K562 (cell line): ENCODE data around the gene IGFL1. TPM values are rescaled to one million over a fixed set of nuclear protein-coding genes. Genes with fewer than 3 reads are reported as not detected.

Experiments used
- SMARCA4 ChIP-seq: fragments of 450-650 bp; IDR thresholded peaks from 2 replicates; pipeline ENCODE4 v1.6.1; 2016
- SPI1 ChIP-seq: IDR thresholded peaks from 2 replicates; pipeline ENCODE4 v1.6.1; 2011; ENCODE audit warnings: low read depth, low read length, control low read depth, borderline replicate concordance
- TAF1 ChIP-seq: IDR thresholded peaks from 2 replicates; pipeline ENCODE4 v1.6.1; 2011; ENCODE audit warnings: mild to moderate bottlenecking, low read length, moderate library complexity; ENCODE audit not compliant: insufficient read depth, control insufficient read depth, severe bottlenecking; ENCODE audit errors: extremely low read depth
- TAL1 ChIP-seq: fragments of 450-650 bp; IDR thresholded peaks from 2 replicates; pipeline ENCODE4 v1.6.1; 2016; ENCODE audit warnings: mild to moderate bottlenecking
- ZKSCAN1 ChIP-seq: fragments of 150-350 bp; IDR thresholded peaks from 2 replicates; pipeline ENCODE4 v1.6.1; 2016; ENCODE audit warnings: low read depth, low read length
- ZNF311 ChIP-seq: fragments of 250-450 bp; sonication (Bioruptor Pico); IDR thresholded peaks from 2 replicates; pipeline ENCODE4 v1.4.0; 2020; ENCODE audit warnings: mild to moderate bottlenecking, moderate library complexity
- polyA plus RNA-seq, 8 experiments: library from polyadenylated mRNA; depleted of rRNA in 4 of 8; stranded (reverse) in 5 of 8; unstranded in 3 of 8; fragments of >200 nt; fragmentation: Nextera tagmentation in 2 of 8; fragmentation: Illumina TruSeq in 1 of 8; extraction: Ambion mirVana in 2 of 8; extraction: Trizol in 1 of 8; gene quantifications; 2 replicates each; pipeline versions ENCODE4 v1.2.1 to v1.2.3, GENCODE V29; 2011 to 2014; ENCODE audit warnings: inconsistent platforms in 1 of 8, missing spikeins in 1 of 8
- total RNA-seq, 7 experiments: library from RNA; depleted of rRNA in 6 of 7; stranded (reverse); fragments of >200 nt in 6 of 7; fragmentation: Illumina TruSeq in 2 of 7; extraction: Trizol in 2 of 7; gene quantifications; 2 replicates each; pipeline versions ENCODE4 v1.2.1 to v1.2.3, GENCODE V29; 2011 to 2021; ENCODE audit warnings: low replicate concordance in 1 of 7
- TF ChIP-seq, protein P1 (sequence below): fragments of 250-450 bp; sonication (Bioruptor Pico); IDR thresholded peaks from 2 replicates; pipeline ENCODE4 v1.5.0; 2020; ENCODE audit warnings: mild to moderate bottlenecking
- TF ChIP-seq, protein P2 (sequence below): sonication (generic); formaldehyde crosslinking; IDR thresholded peaks from 2 replicates; pipeline ENCODE4 v1.9.0; 2022; ENCODE audit warnings: mild to moderate bottlenecking, missing genetic modification reagents
- TF ChIP-seq, protein P3 (sequence below): fragments of 450-650 bp; IDR thresholded peaks from 2 replicates; pipeline ENCODE4 v1.6.1; 2016; ENCODE audit warnings: mild to moderate bottlenecking, moderate library complexity
- TF ChIP-seq, protein P4 (sequence below): fragments of 200-400 bp; formaldehyde crosslinking; IDR thresholded peaks from 2 replicates; pipeline ENCODE4 v1.6.1; 2017; ENCODE audit warnings: mild to moderate bottlenecking, low read depth, low read length, moderate library complexity

The IGFL1 gene
- total and polyA plus RNA-seq, 9 of the 15 experiments (the other 6 are each of a cell fraction or from before 2014, with no cell fraction given) = not detected

DNA sequence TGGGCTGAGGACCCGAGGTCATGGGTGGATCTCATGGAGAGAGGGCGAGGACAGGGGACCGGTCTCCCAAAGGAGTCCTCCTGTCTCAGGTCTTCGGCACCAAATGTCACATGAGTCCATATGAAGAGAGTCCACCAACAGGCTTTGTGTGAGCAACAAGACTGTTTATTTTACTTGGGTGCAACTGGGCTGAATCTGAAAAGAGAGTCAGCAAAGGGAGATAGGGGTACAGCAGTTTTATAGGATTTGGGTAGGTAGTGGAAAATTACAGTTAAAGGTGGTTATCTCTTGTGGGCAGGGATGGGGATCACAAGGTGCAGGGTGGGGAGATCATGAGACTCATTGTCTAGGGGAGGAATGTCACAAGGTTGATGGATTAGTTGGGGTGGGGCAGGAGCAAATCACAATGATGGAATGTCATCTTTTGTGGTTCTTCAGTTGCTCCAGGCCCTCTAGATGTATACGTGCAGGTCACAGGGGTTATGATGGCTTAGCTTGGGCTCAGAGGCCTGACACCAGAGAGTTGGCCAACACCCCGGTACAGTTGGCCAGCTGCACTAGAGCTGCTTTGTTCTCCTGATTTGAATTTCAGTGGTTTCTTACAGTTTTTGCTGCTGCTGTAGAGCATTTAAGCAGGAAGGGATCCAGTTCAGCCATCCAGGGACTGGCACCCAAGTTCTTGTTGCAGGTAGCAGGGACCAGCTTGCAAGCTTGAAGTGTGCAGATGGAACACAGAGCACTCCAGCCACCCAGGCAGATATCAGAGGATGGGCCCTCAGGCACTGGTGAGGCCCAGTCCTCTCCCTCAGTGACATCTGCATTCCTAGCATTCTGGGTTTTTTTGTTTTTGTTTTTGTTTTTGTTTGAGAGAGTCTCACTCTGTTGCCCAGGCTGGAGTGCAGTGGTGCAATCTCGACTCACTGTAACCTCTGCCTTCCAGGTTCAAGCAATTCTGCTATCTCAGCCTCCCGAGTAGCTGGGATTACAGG lies 26.4 kb upstream of the IGFL1 start (continued):
- TF ChIP-seq SPI1 = no peak
- no peak for TF ChIP-seq ZKSCAN1
- TF ChIP-seq ZNF311 = no peak
- TF ChIP-seq, protein P1, sequence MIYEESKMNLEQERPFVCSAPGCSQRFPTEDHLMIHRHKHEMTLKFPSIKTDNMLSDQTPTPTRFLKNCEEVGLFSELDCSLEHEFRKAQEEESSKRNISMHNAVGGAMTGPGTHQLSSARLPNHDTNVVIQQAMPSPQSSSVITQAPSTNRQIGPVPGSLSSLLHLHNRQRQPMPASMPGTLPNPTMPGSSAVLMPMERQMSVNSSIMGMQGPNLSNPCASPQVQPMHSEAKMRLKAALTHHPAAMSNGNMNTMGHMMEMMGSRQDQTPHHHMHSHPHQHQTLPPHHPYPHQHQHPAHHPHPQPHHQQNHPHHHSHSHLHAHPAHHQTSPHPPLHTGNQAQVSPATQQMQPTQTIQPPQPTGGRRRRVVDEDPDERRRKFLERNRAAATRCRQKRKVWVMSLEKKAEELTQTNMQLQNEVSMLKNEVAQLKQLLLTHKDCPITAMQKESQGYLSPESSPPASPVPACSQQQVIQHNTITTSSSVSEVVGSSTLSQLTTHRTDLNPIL (CRISPR knock-in tag) = peak; percentile 91; the same call in 1 of the 2 replicates
- peak; percentile 65 for TF ChIP-seq TAL1
- TF ChIP-seq TAF1 = no peak
- TF ChIP-seq, protein P2, sequence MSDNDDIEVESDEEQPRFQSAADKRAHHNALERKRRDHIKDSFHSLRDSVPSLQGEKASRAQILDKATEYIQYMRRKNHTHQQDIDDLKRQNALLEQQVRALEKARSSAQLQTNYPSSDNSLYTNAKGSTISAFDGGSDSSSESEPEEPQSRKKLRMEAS (CRISPR knock-in tag) = peak; percentile 48; the same call in 1 of the 2 replicates
- TF ChIP-seq, protein P3, sequence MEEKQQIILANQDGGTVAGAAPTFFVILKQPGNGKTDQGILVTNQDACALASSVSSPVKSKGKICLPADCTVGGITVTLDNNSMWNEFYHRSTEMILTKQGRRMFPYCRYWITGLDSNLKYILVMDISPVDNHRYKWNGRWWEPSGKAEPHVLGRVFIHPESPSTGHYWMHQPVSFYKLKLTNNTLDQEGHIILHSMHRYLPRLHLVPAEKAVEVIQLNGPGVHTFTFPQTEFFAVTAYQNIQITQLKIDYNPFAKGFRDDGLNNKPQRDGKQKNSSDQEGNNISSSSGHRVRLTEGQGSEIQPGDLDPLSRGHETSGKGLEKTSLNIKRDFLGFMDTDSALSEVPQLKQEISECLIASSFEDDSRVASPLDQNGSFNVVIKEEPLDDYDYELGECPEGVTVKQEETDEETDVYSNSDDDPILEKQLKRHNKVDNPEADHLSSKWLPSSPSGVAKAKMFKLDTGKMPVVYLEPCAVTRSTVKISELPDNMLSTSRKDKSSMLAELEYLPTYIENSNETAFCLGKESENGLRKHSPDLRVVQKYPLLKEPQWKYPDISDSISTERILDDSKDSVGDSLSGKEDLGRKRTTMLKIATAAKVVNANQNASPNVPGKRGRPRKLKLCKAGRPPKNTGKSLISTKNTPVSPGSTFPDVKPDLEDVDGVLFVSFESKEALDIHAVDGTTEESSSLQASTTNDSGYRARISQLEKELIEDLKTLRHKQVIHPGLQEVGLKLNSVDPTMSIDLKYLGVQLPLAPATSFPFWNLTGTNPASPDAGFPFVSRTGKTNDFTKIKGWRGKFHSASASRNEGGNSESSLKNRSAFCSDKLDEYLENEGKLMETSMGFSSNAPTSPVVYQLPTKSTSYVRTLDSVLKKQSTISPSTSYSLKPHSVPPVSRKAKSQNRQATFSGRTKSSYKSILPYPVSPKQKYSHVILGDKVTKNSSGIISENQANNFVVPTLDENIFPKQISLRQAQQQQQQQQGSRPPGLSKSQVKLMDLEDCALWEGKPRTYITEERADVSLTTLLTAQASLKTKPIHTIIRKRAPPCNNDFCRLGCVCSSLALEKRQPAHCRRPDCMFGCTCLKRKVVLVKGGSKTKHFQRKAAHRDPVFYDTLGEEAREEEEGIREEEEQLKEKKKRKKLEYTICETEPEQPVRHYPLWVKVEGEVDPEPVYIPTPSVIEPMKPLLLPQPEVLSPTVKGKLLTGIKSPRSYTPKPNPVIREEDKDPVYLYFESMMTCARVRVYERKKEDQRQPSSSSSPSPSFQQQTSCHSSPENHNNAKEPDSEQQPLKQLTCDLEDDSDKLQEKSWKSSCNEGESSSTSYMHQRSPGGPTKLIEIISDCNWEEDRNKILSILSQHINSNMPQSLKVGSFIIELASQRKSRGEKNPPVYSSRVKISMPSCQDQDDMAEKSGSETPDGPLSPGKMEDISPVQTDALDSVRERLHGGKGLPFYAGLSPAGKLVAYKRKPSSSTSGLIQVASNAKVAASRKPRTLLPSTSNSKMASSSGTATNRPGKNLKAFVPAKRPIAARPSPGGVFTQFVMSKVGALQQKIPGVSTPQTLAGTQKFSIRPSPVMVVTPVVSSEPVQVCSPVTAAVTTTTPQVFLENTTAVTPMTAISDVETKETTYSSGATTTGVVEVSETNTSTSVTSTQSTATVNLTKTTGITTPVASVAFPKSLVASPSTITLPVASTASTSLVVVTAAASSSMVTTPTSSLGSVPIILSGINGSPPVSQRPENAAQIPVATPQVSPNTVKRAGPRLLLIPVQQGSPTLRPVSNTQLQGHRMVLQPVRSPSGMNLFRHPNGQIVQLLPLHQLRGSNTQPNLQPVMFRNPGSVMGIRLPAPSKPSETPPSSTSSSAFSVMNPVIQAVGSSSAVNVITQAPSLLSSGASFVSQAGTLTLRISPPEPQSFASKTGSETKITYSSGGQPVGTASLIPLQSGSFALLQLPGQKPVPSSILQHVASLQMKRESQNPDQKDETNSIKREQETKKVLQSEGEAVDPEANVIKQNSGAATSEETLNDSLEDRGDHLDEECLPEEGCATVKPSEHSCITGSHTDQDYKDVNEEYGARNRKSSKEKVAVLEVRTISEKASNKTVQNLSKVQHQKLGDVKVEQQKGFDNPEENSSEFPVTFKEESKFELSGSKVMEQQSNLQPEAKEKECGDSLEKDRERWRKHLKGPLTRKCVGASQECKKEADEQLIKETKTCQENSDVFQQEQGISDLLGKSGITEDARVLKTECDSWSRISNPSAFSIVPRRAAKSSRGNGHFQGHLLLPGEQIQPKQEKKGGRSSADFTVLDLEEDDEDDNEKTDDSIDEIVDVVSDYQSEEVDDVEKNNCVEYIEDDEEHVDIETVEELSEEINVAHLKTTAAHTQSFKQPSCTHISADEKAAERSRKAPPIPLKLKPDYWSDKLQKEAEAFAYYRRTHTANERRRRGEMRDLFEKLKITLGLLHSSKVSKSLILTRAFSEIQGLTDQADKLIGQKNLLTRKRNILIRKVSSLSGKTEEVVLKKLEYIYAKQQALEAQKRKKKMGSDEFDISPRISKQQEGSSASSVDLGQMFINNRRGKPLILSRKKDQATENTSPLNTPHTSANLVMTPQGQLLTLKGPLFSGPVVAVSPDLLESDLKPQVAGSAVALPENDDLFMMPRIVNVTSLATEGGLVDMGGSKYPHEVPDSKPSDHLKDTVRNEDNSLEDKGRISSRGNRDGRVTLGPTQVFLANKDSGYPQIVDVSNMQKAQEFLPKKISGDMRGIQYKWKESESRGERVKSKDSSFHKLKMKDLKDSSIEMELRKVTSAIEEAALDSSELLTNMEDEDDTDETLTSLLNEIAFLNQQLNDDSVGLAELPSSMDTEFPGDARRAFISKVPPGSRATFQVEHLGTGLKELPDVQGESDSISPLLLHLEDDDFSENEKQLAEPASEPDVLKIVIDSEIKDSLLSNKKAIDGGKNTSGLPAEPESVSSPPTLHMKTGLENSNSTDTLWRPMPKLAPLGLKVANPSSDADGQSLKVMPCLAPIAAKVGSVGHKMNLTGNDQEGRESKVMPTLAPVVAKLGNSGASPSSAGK = peak; percentile 50; the same call in 1 of the 2 replicates
- TF ChIP-seq SMARCA4 = peak; percentile 66; the same call in 1 of the 2 replicates
- TF ChIP-seq, protein P4, sequence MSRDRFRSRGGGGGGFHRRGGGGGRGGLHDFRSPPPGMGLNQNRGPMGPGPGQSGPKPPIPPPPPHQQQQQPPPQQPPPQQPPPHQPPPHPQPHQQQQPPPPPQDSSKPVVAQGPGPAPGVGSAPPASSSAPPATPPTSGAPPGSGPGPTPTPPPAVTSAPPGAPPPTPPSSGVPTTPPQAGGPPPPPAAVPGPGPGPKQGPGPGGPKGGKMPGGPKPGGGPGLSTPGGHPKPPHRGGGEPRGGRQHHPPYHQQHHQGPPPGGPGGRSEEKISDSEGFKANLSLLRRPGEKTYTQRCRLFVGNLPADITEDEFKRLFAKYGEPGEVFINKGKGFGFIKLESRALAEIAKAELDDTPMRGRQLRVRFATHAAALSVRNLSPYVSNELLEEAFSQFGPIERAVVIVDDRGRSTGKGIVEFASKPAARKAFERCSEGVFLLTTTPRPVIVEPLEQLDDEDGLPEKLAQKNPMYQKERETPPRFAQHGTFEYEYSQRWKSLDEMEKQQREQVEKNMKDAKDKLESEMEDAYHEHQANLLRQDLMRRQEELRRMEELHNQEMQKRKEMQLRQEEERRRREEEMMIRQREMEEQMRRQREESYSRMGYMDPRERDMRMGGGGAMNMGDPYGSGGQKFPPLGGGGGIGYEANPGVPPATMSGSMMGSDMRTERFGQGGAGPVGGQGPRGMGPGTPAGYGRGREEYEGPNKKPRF = no peak
